Kidney epithelial cell (primary cell): Measurements from ENCODE around the gene SLC25A5. TPM values are rescaled to one million over a fixed set of nuclear protein-coding genes. Genes with fewer than 3 reads are reported as not detected.

Source experiments
- DNase-seq: peaks from one replicate; pipeline ENCODE4 v3.0.0-alpha.2; 2010; ENCODE audit warnings: low read depth
- H3K27me3 ChIP-seq: 2 replicates; pipeline ENCODE4 v1.6.0; 2011; ENCODE audit warnings: low read length; ENCODE audit not compliant: control insufficient read depth, insufficient read depth
- H3K36me3 ChIP-seq: 2 replicates; pipeline ENCODE4 v1.5.1; 2011; ENCODE audit warnings: low read length; ENCODE audit not compliant: control insufficient read depth, insufficient read depth
- H3K4me3 ChIP-seq: 2 replicates; pipeline ENCODE4 v1.5.1; 2011; ENCODE audit warnings: low read depth, mild to moderate bottlenecking, control low read depth, low read length
- total RNA-seq: library from RNA; depleted of rRNA; stranded (reverse); fragments of >200 nt; gene quantifications from 2 replicates; pipeline ENCODE4 v1.2.3, GENCODE V29; 2015
- TF ChIP-seq, protein P1 (sequence below): IDR thresholded peaks from 2 replicates; pipeline ENCODE4 v1.5.1; 2011; ENCODE audit warnings: mild to moderate bottlenecking, moderate library complexity, low read length, control low read depth, inconsistent platforms; ENCODE audit not compliant: insufficient read depth, poor library complexity, severe bottlenecking

The SLC25A5 gene
- total RNA-seq, 1 donor from 2014 or later, result 274 TPM

DNA sequence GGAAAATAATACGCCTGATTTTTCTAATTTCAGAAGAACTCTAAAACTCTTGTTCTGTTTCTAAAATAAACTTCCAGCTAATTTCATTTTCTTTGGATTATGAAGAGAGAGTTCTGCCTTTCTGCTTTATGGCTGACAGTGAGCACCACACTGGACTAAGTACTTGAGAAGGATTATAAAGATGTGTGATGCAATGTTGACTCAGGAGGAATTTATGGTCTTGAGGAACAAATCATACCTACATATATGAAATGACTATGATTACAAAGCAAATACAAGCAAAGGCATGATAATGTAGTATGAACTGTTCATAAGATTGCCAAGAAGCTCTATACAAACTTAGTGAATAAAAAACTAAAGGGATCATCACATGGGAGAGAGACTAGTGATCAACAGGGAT, 13.0 kb upstream of the SLC25A5 start:
- H3K27me3 ChIP-seq, result no peaks in the 10 kb centered on the region
- TF ChIP-seq, protein P1, sequence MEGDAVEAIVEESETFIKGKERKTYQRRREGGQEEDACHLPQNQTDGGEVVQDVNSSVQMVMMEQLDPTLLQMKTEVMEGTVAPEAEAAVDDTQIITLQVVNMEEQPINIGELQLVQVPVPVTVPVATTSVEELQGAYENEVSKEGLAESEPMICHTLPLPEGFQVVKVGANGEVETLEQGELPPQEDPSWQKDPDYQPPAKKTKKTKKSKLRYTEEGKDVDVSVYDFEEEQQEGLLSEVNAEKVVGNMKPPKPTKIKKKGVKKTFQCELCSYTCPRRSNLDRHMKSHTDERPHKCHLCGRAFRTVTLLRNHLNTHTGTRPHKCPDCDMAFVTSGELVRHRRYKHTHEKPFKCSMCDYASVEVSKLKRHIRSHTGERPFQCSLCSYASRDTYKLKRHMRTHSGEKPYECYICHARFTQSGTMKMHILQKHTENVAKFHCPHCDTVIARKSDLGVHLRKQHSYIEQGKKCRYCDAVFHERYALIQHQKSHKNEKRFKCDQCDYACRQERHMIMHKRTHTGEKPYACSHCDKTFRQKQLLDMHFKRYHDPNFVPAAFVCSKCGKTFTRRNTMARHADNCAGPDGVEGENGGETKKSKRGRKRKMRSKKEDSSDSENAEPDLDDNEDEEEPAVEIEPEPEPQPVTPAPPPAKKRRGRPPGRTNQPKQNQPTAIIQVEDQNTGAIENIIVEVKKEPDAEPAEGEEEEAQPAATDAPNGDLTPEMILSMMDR, result no peak
- no peak overlapping the region for H3K4me3 ChIP-seq
- no peaks in the 10 kb centered on the region for H3K36me3 ChIP-seq
- no peak for DNase-seq

DNA sequence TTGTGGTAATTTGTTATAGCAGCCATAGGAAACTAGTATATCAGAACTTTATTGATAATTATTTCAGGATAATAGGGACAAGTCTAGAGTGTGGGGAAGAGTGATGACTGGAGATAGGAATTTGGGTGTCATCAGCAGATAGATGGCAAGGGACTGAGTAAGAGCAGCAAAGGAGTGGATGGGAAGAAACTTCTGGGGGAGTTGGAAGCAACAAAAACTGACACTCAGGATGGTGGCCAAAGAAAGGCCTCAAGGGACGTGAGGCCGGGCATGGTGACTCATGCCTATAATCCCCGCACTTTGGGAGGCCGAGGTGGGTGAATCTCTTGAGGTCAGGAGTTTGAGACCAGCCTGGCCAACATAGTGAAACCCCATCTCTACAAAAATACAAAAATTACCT, 9.1 kb upstream of the SLC25A5 start:
- H3K4me3 ChIP-seq, result no peak overlapping the region
- H3K36me3 ChIP-seq, result no peaks in the 10 kb centered on the region
- DNase-seq, result no peak
- TF ChIP-seq, protein P1, result no peak
- no peaks in the 10 kb centered on the region for H3K27me3 ChIP-seq

DNA sequence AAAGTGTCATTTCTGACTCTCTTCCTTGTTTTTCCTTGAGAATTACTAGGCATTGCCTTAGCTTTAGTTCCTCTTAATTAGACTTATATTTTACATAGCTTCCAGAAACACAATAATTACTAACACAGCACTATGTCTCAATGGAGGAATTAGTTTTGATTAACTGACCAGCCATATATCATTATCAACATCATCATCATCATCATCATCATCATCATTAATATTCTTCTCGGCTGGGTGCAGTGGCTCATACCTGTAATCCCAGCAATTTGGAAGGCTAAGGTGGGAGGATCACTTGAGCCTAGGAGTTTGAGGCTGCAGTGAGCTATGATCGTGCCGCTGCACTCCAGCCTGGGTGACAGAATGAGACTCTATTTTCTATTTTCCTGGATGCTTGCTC, 2.7 kb upstream of the SLC25A5 start:
- no peak overlapping the region for H3K4me3 ChIP-seq
- DNase-seq, result no peak
- TF ChIP-seq, protein P1, result no peak
- no peaks in the 10 kb centered on the region for H3K27me3 ChIP-seq
- no peaks in the 10 kb centered on the region for H3K36me3 ChIP-seq

GRCh38 chrX:119466970-119467369, 1.3 kb upstream of the SLC25A5 start:
- TF ChIP-seq, protein P1, result no peak

GRCh38 chrX:119467433-119467832, 811 bp upstream of the SLC25A5 start:
- Histone ChIP-seq H3K4me3 (no peak overlapping the region), H3K27me3 (no peaks in the 10 kb centered on the region), H3K36me3 (no peaks in the 10 kb centered on the region)
- DNase-seq, result no peak
- TF ChIP-seq, protein P1, result no peak

More at GRCh38 chrX:119466970-119467369, 1.3 kb upstream of the SLC25A5 start:
- Histone ChIP-seq H3K36me3 (no peaks in the 10 kb centered on the region), H3K4me3 (no peak overlapping the region), H3K27me3 (no peaks in the 10 kb centered on the region)
- DNase-seq, result no peak

DNA sequence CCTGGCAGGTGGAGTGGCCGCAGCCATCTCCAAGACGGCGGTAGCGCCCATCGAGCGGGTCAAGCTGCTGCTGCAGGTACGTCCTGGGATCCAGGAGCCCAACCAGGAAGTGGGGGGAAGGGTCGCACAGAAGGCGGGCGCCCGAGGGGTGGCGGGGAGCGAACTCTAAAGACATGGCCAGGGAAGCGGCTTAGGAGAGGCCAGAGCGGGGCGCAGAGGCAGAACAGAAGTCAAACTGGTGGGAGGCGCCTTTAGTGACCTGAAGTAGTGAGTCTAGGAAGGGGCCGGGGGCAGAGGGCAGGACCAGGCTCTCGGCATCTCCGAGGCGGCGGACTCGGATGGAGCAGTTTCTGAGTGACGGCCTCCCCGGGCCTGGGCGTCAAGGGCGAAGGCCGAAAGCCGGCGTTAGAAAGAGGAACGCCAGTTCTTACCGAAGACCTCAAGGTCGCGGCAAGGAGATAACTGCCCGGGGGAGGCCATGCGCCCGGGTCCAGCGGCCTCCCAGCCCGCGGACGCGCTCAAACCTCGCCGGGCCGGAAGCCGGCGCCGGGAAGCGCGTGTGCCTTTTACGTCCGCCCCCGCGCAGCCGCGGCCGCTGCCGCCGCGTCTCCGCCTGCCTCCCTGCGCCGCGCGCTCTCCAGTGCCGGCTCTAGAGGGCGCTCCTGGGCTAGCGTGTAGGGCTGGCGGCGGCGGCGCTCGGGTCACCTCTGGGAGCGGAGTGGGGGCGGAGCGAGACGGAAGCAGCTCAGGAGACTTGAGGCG, 488 bp downstream of the SLC25A5 start:
- no peaks in the 10 kb centered on the region for H3K27me3 ChIP-seq
- H3K4me3 ChIP-seq, result peak overlapping the region; percentile 84
- TF ChIP-seq, protein P1, result peak; percentile 46
- no peaks in the 10 kb centered on the region for H3K36me3 ChIP-seq
- peak; percentile 29 for DNase-seq
